Heart left ventricle (tissue), 13 donors: ENCODE measurements around the gene FBXL14.

Experiments
- CTCF ChIP-seq, 12 donors: fragments of 200-600 bp; sonication (generic) in 4 of 12; IDR thresholded peaks; one replicate each; pipeline versions ENCODE4 v1.5.0 to v1.8.0; 2018 to 2022; ENCODE audit warnings: antibody characterized with exemption in 12 of 12, mild to moderate bottlenecking in 5 of 12
- POLR2A ChIP-seq, 2 donors: fragments of 450-650 bp; IDR thresholded peaks; one replicate each; pipeline ENCODE4 v1.6.1; 2017; ENCODE audit warnings: antibody characterized with exemption in 2 of 2, mild to moderate bottlenecking in 2 of 2, moderate library complexity in 2 of 2
- donor health status: ischemic (EF 13 %, LVEDD 7.1; RV severe dilation, severe dysfunction).
- donor health status: DM: no; HTN: yes; CAD: no.
- donor health status: DM: no; HTN: no; CAD: no.
- donor health status: ischemic (EF 25% LVEDD 6.9; RV normal size, moderate dysfunction).
- donor health status: ischemic (EF 25% LVEDD 5.7; RV mildly dilated, moderate dysfunction).
- donor health status: ischemic (EF 35%, LVEDD 5.7; RV mildly dilated, moderate dysfunction).
- donor health status: nonischemic (EF 11% LVEDD 7.7; RV severe dilation, severe dysfunction).
- donor health status: DM: yes; HTN: yes; CAD: no.
- donor health status: PGD.
- donor health status: ischemic (EF 29% LVEDD 5.4; RV normal size, mild dysfunction).
- donor health status: nonischemic (EF 23%, LVEDD 6.1; RV moderate dilation, normal function).

GRCh38 chr12:1575408-1576401 lies 18.7 kb downstream of the FBXL14 start:
- TF ChIP-seq CTCF (IDR thresholded peaks at IDR 0.05) (no peak), POLR2A (IDR thresholded peaks at IDR 0.05) (no peak)
